Gastroesophageal sphincter (tissue), 3 donors: ENCODE data around the gene KLHDC8A.

Experiments
- EP300 ChIP-seq: sonication (generic); formaldehyde crosslinking; IDR thresholded peaks from one replicate; pipeline ENCODE4 v1.6.1; 2017; ENCODE audit warnings: antibody characterized with exemption, mild to moderate bottlenecking
- POLR2A ChIP-seq, 2 donors: fragments of 450-650 bp; IDR thresholded peaks; one replicate each; pipeline ENCODE4 v1.6.1; 2017; ENCODE audit warnings: antibody characterized with exemption in 2 of 2, mild to moderate bottlenecking in 2 of 2, moderate library complexity in 1 of 2
- POLR2AphosphoS5 ChIP-seq: sonication (generic); formaldehyde crosslinking; IDR thresholded peaks from one replicate; pipeline ENCODE4 v1.6.1; 2017; ENCODE audit warnings: antibody characterized with exemption
- TF ChIP-seq, protein P1 (sequence below), 4 experiments: fragments of 200-600 bp in 2 of 4; fragments of 450-650 bp in 2 of 4; sonication (generic) in 1 of 4; IDR thresholded peaks; one replicate each; pipeline ENCODE4 v1.5.1; 2017 to 2019; ENCODE audit warnings: antibody characterized with exemption in 4 of 4, mild to moderate bottlenecking in 2 of 4, moderate library complexity in 2 of 4

DNA sequence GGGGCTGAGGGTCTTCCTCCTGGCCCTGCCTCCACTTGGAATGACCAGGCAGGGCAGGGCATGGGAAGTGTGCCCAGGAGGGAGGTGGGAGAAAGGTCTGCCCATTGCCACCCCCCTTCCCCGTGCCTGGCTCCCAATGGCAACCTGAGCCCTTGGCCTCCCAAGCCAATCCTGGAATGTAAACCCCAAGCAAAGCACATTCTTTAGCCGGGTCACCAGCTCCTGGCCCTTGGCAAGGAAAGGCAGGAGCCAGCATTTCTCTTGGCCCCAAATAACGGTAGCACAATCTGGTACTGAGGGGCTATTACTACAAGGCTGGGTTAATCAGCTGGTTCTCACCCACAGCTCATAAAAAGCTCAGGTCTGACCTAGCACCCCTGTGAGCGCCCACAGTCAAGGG is 28.2 kb downstream of the KLHDC8A start:
- TF ChIP-seq, protein P1, sequence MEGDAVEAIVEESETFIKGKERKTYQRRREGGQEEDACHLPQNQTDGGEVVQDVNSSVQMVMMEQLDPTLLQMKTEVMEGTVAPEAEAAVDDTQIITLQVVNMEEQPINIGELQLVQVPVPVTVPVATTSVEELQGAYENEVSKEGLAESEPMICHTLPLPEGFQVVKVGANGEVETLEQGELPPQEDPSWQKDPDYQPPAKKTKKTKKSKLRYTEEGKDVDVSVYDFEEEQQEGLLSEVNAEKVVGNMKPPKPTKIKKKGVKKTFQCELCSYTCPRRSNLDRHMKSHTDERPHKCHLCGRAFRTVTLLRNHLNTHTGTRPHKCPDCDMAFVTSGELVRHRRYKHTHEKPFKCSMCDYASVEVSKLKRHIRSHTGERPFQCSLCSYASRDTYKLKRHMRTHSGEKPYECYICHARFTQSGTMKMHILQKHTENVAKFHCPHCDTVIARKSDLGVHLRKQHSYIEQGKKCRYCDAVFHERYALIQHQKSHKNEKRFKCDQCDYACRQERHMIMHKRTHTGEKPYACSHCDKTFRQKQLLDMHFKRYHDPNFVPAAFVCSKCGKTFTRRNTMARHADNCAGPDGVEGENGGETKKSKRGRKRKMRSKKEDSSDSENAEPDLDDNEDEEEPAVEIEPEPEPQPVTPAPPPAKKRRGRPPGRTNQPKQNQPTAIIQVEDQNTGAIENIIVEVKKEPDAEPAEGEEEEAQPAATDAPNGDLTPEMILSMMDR (IDR thresholded peaks at IDR 0.05), result no peak
- TF ChIP-seq POLR2A (IDR thresholded peaks at IDR 0.05) (no peak), EP300 (no peak), POLR2AphosphoS5 (no peak)
